Stimulated activated CD8-positive, alpha-beta memory T cell treated with anti-CD3 and anti-CD28 coated beads, Interleukin-7, amount 100 ng/mL, for 4 hours (primary cell): ENCODE data around the gene CSRNP2.
A peak's percentile ranks its signal among the peaks of the same experiment; 100 is the strongest.
"Not testable (repeated sequence)": the region's sequence is repeated elsewhere in the genome, so short reads cannot be mapped to it uniquely, and the experiment has no call there.

Experiments
- DNase-seq, 2 donors: peaks; one replicate each; pipeline ENCODE4 v3.0.0-alpha.2; 2020; ENCODE audit warnings: low read depth in 2 of 2

The CSRNP2 gene

DNA sequence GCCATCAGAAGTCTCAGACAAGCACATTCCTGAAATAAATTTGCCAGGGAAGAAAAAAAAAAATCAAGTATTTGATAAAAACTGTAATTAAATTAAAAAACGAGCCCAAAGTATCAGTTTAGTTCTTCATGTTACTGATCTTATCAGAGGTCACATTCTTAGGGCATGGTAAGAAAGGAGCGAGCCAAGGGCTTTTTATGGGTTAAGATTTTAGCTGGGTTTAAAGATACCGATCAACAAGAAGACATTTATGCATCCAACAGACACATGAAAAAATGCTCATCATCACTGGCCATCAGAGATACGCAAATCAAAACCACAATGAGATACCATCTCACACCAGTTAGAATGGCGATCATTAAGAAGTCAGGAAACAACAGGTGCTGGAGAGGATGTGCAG is 5.0 kb downstream of the CSRNP2 start:
- not testable (repeated sequence) for DNase-seq

- no peak for DNase-seq
Measured at GRCh38 chr12:51077930-51078329, 5.5 kb downstream of the CSRNP2 start.

- DNase-seq, result no peak
Measured at GRCh38 chr12:51076236-51076930, 7.0 kb downstream of the CSRNP2 start.

DNA sequence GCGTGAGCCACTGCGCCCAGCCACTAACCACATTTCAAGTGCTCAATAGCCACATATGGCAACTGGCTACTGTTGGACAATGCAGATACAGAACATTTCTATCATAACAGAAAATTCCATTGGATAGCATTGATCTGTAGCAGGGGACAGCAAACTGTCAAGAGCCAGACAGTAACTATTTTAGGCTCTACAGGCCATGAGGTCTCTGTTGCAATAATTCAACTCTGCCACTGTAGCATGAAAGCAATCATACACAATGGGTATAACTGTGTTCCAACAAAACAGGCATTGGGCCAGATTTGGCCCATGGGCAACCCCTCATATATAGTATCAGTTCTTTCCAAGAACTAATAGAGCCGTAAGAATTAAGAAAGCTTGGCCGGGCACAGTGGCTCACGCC is 8.0 kb downstream of the CSRNP2 start:
- DNase-seq, result no peak

GRCh38 chr12:51071663-51072062 is 11.7 kb downstream of the CSRNP2 start:
- DNase-seq, result no peak

- DNase-seq, result no peak
Measured at GRCh38 chr12:51070004-51070403, 13.4 kb downstream of the CSRNP2 start.

DNA sequence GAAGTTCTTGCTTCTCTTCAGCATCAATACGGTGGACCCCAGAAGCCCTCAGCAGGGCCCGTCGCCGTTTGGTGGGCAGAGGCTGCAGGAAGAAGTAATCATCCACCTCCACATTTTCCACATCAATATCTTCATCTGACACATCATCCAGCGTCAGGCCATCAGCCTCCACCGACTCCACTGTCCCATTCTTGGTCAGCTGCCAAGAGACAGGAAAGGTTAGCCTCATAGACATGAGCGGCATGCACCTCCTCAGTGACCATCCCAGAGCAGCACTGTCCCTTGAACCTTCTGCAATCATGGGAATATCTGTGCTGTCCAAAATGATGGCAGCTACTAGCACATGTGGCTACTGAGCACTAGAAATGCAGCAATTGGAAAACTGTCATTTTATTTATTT is 15.6 kb downstream of the CSRNP2 start:
- no peak for DNase-seq

DNA sequence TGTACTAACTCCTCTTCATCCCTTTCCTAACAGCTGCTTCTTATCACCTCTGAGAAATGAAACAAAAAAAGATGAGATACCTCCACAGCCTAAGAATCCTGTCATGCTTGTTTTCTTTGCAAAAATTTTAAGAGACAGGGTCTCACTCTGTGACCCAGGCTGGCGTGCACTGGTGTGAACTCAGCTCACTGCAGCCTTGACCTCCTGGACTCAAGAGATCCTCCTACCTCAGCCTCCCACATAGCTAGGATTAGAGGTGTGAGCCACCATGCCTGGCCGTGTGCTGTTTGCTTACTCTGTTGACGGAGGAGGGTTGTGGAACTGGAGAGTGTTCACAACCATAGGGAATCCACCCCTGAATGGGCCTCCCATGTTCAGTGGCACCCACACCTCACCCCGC is 16.2 kb downstream of the CSRNP2 start:
- no peak for DNase-seq

GRCh38 chr12:51065530-51065929 is 17.9 kb downstream of the CSRNP2 start:
- no peak for DNase-seq

DNA sequence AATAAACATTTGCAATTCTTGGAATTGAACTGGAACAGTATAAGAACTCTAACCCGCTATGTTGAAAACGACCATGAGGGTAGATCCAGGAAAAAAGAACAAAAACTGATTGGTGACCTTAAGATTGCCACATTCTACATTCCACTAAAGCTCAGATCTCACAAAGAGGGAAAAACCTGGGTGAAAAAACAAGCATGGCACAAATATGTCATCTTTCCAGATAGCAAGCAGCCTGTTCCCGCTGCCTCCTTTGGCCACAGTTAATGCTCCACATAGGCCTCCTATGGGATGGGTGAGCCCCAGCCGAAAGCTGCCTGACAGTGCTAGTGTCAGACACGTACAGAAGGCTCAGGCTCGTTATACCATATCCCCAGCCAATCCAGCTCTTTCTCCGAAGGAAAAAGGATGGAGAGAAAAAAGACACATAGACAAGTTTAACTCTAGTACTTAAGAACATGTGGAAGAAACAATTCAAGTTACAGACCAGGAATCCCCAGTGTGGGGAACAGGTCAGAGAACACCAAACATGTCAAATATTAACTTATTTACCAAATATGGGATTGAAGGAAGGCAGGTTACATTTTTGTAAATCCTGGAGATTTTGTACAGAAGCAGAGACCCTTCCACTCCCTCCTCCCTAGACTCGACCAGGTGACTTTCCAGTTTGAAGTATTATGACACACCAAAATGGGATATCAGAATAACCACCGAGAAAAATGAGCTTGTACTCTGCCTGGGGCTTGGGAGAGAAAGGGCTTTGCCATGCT is 20.6 kb downstream of the CSRNP2 start:
- DNase-seq, result no peak

DNA sequence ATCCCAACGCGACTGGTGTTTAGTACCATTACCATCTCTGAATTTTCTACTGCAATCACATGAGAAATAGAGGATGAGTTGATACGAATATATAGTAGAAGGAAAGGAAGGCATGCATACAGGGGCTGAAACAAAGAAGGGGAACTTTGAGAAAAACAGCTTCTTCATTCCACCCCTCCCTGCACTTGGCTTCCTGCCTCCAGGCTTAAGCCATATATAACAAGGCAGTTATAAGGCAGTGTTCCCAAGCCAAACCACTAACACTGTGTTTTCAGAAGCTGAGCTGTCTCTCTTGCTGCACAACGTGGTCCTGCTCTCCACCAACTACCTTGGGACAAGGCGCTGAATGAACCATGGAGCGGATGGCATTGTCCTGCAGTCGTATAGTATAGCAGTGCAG is 24.3 kb downstream of the CSRNP2 start:
- no peak for DNase-seq

GRCh38 chr12:51056242-51056641 is 27.2 kb downstream of the CSRNP2 start:
- no peak for DNase-seq

DNA sequence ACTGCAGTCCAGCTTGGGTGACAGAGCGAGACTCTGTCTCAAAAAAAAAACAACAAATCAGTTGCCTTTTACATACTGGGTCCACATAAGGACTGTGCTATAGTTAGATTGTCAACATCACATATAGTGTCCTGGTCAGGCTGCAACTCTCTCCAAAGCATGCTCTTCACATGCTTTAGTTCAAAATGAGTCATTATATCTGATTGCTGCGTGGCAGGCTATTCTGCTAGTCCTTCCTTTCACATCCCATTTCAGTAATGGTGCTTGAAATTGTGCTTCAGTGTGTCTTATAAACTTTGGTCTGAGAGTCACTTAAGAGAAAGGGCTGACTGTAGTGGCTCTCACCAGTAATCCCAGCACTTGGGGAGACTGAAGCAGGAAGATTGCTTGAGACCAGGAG is 28.3 kb downstream of the CSRNP2 start:
- DNase-seq, result no peak

GRCh38 chr12:51051787-51052186 is 31.6 kb downstream of the CSRNP2 start:
- DNase-seq, result no peak

DNA sequence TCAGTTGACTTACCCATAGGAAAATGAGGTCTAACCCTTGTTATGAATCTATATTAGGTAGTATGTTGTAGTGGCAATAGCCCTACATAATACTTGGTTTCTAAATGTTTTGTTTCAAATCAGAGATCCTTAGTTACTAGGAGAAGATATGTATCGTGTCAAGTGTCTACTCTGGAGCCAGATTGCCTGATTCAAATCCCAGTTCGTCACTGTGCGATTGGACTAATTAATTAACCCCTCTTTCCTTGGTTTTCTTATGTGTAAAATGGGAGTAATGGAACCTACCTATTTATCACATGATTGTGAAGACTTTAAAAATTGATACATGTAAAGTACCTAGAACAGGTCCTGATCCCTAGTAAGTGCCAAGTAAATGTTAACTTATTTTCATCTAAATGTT is 33.9 kb downstream of the CSRNP2 start:
- no peak for DNase-seq

DNA sequence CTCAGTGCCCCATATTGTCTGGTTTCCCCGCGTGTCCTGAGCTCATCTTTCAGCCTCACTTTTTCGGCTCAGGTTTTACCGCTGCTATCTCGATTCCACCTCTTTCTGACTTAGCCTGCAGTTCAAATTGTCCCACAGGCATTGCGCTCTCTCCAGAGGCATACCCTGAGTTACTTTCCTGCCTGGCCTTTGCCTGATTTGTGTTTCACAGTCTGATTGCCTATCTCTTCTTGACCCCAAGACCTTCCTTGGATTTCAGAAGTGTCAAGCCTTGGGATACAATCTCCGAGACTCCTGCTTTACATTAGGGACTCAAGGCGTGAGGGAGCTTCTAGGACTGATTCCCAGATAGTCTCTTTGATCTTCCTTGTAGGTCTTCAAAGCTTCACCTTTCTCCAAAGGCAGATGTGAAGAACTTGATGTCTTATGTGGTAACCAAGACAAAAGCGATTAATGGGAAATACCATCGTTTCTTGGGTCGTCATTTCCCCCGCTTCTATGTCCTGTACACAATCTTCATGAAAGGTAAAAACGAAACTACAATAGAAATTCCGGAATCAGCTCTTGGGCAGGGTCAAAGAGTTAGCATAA is 34.6 kb downstream of the CSRNP2 start:
- no peak for DNase-seq

DNA sequence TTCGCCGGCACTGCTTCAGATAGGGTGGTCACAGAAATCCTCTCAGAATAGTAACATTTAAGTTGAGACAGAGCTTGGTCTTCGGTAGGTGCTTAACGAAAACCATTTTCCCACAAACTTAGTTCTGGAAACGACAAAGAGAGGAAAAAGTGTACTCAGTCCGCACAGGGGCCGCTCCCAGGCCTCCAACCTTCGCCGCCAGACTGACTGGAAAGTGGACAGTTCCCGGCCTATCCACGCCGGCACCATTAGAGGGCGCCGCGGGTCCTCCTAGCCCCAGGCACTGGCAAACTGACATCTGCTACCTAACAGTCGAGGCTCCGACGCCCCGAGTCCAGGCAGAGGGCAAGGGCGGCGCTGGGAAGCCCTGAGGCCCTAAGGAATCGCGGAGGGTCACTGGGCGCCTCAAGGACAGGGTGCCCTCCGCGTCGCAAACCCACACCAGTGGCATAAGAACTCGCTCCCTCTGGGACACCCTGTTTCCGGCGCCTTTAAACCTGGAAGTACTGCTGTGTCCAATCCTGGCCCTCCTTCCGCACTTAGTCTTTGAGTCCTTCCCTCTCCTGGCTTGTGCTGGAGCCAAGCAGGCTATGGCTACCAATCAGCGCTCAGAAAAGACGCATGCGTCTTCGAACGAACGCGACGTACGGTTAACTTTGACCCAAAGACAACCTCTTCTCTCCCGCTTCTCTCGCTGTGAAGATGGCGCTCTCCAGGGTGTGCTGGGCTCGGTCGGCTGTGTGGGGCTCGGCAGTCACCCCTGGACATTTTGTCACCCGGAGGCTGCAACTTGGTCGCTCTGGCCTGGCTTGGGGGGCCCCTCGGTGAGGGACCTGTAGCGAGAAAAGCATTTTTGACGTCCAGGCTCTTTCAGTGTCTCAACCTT is 35.5 kb downstream of the CSRNP2 start, which contains the start of gene LETMD1:
LETMD1 (plus strand) TSS at position 673 of the 886 bp plus-strand sequence; CDS start at position 703, 30 bp downstream.
- peak; percentile 82 to 89 for DNase-seq

DNA sequence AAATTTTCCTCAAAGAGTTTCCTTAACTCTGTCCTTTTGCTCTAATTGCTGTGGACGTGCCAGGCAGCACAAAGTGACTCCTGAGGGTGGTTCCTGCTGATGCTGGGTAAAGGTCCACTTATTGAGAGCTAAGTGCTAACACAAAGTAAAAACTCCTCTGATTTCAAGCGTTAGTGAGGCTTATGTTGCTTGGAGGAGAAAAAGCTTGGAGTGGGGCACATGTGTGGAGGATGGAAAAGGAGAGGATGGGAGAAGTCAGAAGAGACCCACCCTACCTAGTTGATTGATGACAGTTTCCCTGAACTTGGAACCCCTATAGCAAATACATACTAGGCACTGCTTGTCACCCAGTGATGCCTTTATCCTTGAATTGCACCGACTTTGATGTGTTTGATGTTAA is 47.1 kb downstream of the CSRNP2 start:
- DNase-seq, result no peak

DNA sequence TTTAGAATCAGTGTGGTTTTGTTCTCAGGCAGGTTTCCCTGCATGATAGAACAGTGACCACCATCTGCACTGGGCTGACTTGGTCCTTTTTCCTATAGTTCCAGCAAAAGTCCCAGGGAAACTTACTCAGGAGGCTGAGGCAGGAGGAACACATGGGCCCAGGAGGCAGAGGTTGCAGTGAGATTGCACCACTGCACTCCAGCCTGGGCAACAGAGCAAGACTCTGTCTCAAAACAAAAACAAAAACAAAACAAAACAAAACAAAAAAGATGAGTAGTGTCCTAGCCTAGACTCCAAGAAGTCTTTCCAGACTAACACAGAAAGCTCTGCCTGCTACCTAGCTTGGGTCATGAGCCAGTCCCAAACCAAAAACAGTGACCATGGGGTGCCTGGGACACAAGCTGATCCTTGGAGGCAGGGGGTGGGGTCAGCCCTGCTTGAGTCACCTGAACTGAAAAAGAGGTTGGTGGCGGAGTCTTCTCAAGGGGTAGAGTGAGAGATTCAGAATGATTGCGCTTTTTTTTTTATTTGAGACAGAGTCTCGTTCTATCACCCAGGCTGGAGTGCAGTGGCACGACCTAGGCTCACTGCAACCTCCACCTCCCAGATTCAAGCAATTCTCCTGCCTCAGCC is 49.8 kb downstream of the CSRNP2 start:
- DNase-seq, result no peak

- no peak for DNase-seq
Measured at GRCh38 chr12:51033048-51033447, 50.3 kb downstream of the CSRNP2 start.

- DNase-seq, result no peak
Measured at GRCh38 chr12:51028813-51029150, 54.6 kb downstream of the CSRNP2 start.
